ENCODE measurements around the gene ADCY5. TPM values are rescaled to one million over a fixed set of nuclear protein-coding genes. Genes with fewer than 3 reads are reported as not detected.

ADCY5 gene
- total RNA-seq, 1 experiment from 2014 or later = 0.49 TPM

- Histone ChIP-seq H3K4me3 (replicated peaks in 1 of 2; ENCODE audit: low read depth in 1 of 2, low read length in 2 of 2) (no peak overlapping the region), H3K27me3 (ENCODE audit: insufficient read depth, low read length) (no peaks in the 10 kb centered on the region), H3K4me2 (ENCODE audit: low read length) (no peak overlapping the region), H3K9me2 (ENCODE audit: insufficient read depth) (no peaks in the 10 kb centered on the region), H3K9me3 (ENCODE audit: control insufficient read depth in 1 of 2, insufficient read depth in 1 of 2, low read depth in 1 of 2, low read length in 2 of 2) (no peaks in the 10 kb centered on the region), H3K4me1 (ENCODE audit: control insufficient read depth in 1 of 2, insufficient read depth in 2 of 2, low read length in 2 of 2) (no peaks in the 10 kb centered on the region), H3K79me2 (ENCODE audit: insufficient read depth, low read length) (no peaks in the 10 kb centered on the region), H4K20me1 (ENCODE audit: insufficient read depth) (peaks cover 4% of the 10 kb centered on the region; the same call in 1 of the 2 replicates), H3K27ac (ENCODE audit: low read depth, low read length) (no peak overlapping the region), H3K9ac (ENCODE audit: low read length) (no peak overlapping the region), H3K36me3 (ENCODE audit: control insufficient read depth in 1 of 2, insufficient read depth in 2 of 2, low read length in 2 of 2) (no peaks in the 10 kb centered on the region), H2AFZ (ENCODE audit: low read depth, low read length, poor library complexity, severe bottlenecking) (no peak overlapping the region)
- BruUV-seq (replicated peaks) = no TSS peak
- POLR2A ChIA-PET = no interaction called here
- DNase-seq (ENCODE audit: low read depth, low spot score) (no peak), ATAC-seq (no peak)
- RAD21 ChIA-PET (ENCODE audit: low non-redundant PET in 1 of 2, low total read pairs in 2 of 2, uncharacterized antibody in 2 of 2, unreplicated experiment in 2 of 2) = no interaction called here
- no peak for TF ChIP-seq POLR2A (IDR thresholded peaks at IDR 0.05; ENCODE audit: borderline replicate concordance, extremely low read depth, insufficient read depth, insufficient read length)
- TF ChIP-seq ATF3 (IDR thresholded peaks at IDR 0.05) = no peak
- no peak for TF ChIP-seq CEBPB (IDR thresholded peaks at IDR 0.05; ENCODE audit: low read depth)
- no peak for TF ChIP-seq SRF (IDR thresholded peaks at IDR 0.05; ENCODE audit: low read depth)
- TF ChIP-seq SP1 (IDR thresholded peaks at IDR 0.05; ENCODE audit: low read depth) = no peak
- no peak for TF ChIP-seq JUND (IDR thresholded peaks at IDR 0.05)
- no peak for TF ChIP-seq ZNF274 (IDR thresholded peaks at IDR 0.05; ENCODE audit: low read depth, low read length)
- TF ChIP-seq POLR2AphosphoS5 (IDR thresholded peaks at IDR 0.05; ENCODE audit: low read depth, low read length) = no peak
- no peak for TF ChIP-seq ZBTB33 (IDR thresholded peaks at IDR 0.05; ENCODE audit: extremely low read depth, insufficient replicate concordance, low read length)
- no peak for TF ChIP-seq EZH2 (IDR thresholded peaks at IDR 0.05)
- no peak for TF ChIP-seq RAD21 (IDR thresholded peaks at IDR 0.05; ENCODE audit: low read depth)
- TF ChIP-seq SIN3A (IDR thresholded peaks at IDR 0.05; ENCODE audit: low read depth) = no peak
- no peak for TF ChIP-seq ZFX (IDR thresholded peaks at IDR 0.05)
- no peak for TF ChIP-seq EZH2phosphoT487 (IDR thresholded peaks at IDR 0.05; ENCODE audit: borderline replicate concordance)
- TF ChIP-seq CTCF (IDR thresholded peaks at IDR 0.05 in 2 of 3, conservative IDR thresholded peaks at IDR 0.05 in 1 of 3; ENCODE audit: borderline replicate concordance in 1 of 3, insufficient read depth in 1 of 3, low read depth in 2 of 3, low read length in 2 of 3) = no peak
- no peak for TF ChIP-seq REST (IDR thresholded peaks at IDR 0.05; ENCODE audit: low read depth)
- intact Hi-C loops (cut with micrococcal nuclease) = no loop called here
- CTCF ChIA-PET = no interaction called here
Observed at GRCh38 chr3:123486460-123486859, 37.6 kb upstream of the ADCY5 start.
